Vagina (tissue), 2 donors: ENCODE data around the gene CHST11.

Source experiments
- POLR2A ChIP-seq, 2 donors: fragments of 450-650 bp; IDR thresholded peaks; one replicate each; pipeline ENCODE4 v1.6.1; 2017; ENCODE audit warnings: antibody characterized with exemption in 2 of 2, mild to moderate bottlenecking in 2 of 2, moderate library complexity in 2 of 2
- POLR2AphosphoS5 ChIP-seq, 2 donors: sonication (generic); formaldehyde crosslinking; IDR thresholded peaks; one replicate each; pipeline ENCODE4 v1.9.0; 2017; ENCODE audit warnings: antibody characterized with exemption in 2 of 2, mild to moderate bottlenecking in 2 of 2, low read depth in 1 of 2; ENCODE audit not compliant: insufficient read depth in 1 of 2
- TF ChIP-seq, protein P1 (sequence below), 3 experiments: fragments of 450-650 bp in 2 of 3; fragments of 200-600 bp in 1 of 3; sonication (generic) in 1 of 3; IDR thresholded peaks; one replicate each; pipeline ENCODE4 v1.5.1; 2017 to 2019; ENCODE audit warnings: antibody characterized with exemption in 3 of 3, mild to moderate bottlenecking in 2 of 3, moderate library complexity in 2 of 3

DNA sequence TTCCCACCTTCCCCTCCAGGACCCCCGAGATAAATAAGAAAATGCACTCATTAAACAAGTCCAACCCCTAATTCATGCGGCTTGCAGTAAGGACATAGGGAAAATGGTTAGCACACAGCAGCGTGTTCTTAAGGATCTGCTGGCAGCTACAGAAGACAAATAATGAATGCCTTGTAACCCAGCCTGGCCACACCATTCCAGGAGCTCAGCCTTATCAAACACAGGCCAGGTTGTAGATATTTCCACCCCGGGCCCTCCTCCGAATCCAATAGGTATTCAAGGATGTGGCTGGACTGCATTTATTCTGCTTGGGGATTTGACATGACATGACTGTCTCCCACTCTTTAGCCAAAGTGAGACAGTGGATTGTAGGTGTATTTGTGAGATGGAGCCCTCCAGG, 256.2 kb downstream of the CHST11 start:
- TF ChIP-seq, protein P1, sequence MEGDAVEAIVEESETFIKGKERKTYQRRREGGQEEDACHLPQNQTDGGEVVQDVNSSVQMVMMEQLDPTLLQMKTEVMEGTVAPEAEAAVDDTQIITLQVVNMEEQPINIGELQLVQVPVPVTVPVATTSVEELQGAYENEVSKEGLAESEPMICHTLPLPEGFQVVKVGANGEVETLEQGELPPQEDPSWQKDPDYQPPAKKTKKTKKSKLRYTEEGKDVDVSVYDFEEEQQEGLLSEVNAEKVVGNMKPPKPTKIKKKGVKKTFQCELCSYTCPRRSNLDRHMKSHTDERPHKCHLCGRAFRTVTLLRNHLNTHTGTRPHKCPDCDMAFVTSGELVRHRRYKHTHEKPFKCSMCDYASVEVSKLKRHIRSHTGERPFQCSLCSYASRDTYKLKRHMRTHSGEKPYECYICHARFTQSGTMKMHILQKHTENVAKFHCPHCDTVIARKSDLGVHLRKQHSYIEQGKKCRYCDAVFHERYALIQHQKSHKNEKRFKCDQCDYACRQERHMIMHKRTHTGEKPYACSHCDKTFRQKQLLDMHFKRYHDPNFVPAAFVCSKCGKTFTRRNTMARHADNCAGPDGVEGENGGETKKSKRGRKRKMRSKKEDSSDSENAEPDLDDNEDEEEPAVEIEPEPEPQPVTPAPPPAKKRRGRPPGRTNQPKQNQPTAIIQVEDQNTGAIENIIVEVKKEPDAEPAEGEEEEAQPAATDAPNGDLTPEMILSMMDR (IDR thresholded peaks at IDR 0.05) = no peak
- TF ChIP-seq POLR2A (IDR thresholded peaks at IDR 0.05) (no peak), POLR2AphosphoS5 (IDR thresholded peaks at IDR 0.05; ENCODE audit: insufficient read depth in 1 of 2, low read depth in 1 of 2) (no peak)
